Cerebellar cortex (tissue), 1 donor: Measurements from ENCODE around the gene KCNK7.
A peak's percentile ranks its signal among the peaks of the same experiment; 100 is the strongest.

Experiments
- DNase-seq: peaks from one replicate; pipeline ENCODE4 v3.0.0-alpha.2; 2015; ENCODE audit warnings: low spot score

Gene KCNK7

DNA sequence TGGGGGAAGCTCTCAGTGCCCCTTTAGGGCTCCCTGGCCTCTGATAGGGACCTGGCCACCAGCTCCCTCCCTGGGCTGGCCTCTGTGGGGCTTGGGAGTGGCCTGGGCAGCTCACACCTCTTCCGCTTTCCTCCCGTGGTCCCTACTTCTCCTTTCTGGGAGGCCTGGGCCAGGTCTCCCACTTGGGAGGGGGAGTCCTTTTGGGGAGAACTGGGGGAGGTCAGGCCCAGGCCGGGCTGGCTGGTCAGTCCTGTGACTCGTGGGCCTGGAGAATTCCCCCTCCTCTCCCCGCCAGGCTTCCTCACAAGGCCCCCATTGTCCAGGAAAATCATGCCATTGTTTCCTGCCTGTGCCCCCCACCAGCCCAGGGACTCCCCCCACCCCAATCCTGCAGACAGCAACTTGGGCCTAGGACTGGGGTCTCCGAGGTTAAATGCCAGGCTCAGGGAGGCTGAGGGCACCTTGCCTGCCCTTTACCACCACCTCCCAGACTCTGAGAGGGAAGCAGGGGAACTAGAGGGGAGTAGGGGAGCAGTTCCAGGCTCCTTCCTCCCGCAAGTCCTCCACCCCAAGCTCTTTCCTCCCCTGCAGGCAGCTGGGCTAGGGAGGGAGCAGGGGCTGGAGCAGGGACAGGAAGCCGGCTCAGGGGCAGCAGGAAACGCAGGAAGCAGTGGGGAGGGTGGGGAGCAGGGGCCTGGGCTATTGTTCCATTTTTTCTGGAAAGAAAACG, 15.6 kb upstream of the KCNK7 start:
- DNase-seq = no peak

DNA sequence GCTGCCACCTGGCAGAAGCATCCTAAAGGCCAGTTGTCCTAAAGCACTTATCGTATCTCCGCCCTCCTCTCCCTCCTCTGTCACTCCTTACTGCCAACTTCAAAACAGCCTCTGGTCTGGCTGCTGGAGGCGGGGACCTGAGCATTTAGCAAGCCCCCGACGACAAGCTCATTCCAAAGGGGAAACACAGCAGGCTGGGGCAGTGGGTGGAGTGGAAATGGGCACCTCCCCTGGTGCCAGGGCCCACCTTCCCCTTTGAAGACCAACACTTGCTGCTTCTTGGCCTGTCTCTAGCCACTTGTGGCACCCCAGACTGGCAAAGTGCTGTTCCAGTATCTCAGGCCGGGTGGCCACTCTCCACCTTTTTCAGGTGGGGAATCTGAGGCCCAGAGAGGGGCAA, 14.8 kb upstream of the KCNK7 start:
- no peak for DNase-seq

DNA sequence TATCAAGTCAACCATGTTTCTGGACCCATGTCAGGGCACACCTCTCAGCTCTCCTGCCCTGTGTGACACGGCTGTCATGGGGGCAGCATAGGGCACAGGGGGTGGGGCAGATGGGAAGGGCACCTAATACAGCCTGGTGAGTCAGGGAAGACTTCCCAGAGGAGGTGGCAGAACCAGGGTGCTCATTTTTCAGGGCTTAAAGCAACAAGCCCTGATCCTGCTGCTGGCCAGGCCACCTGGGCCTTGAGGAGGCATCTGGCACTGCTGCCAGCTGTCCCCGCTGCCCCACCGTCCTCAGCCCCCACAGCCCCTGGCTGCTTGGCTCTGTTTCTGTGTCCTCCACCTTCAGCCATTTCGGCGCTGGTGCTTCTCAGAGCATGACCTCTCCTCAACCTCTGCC, 14.1 kb upstream of the KCNK7 start:
- no peak for DNase-seq

DNA sequence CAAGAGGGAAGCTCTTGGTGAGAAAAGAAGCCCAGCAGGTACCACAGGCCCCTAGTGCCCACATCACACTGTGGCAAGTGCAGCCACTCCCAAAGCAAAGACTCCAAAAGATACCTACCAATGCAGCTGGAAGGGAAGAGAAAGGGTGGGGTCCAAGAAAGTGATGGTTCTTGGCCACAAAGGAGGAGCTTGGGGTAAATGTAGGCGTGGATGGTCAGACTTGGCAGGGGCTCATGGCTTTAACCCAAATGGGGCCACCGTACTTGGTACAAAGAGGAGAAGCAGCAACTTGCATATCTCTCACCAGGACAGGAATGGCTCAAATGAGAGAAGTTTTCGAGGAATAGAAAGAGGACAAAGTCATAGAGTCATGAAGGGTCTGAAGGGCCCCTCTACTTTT, 13.6 kb upstream of the KCNK7 start:
- DNase-seq = no peak

DNA sequence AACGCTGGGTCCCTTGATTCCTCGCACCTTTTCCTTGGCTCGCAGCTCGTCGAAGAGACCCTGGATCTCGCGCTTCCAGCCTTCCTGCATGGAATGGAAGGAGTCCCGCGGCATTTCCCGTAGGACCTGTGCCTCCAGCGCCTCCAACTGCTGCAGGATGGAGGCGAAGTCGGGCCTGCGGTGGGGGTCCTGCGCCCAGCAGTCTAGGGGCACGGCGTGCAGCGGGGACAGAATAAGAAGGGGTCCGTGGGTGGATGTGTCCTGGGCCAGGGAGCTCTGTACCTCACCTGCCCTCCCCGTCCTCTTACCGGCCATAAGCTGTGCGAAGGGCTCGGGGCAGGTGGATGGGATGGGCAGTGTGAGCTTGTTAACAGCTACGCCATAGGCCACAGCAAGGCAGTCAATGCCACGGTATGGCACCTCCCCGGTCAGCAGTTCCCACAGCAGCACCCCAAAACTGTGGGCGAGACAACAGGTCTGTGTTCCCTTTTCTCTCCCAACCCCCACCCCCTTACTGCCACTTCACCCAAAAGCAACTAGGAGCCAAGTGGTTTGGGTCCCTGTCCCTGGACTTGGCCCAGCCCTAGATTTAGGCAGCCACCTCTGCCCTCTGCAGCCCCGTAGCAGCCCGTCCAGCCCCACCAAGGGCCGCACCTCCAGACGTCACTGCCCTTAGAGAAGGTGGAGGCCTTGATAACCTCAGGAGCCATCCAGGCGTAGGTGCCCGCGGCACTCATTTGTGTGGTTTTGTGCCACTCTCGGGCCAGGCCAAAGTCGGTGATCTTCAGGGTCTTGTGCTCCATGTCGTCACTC, 12.2 kb upstream of the KCNK7 start:
- DNase-seq = no peak

DNA sequence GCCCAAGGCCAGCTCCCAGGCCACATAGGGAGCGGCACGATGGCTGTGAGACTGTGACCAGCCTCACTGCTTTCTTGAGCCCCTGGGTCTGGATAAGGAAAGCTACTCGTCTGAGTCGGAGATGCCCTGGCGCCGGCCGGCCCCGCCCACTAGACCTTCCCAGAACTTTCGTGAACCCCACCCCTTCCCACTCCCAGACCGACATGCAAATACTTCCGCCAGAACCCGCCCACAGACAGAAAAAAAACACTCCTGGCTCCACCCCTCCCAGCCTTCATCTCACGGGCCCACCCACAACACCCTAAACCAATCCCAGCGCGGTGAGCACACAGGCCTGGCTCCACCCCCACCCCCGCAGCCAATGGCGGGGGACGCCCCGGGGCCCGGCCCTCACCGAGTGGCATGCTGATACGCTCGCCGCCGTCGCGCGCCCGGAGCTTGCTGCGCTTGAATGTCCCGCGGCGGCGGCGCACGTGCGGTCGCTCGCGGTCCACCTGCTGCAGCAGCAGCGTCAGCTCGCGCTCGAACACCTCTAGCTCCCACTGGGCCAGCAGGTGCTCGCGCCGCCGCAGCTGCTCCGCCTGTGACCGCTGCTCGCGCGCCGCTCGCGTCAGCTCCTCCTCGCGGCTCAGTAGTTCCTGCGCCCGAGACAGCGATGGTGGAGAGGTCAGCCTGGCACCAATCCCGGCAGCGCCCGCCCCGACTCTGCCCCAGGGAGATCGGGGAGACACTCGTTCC, 11.4 kb upstream of the KCNK7 start:
- peak; percentile 95 for DNase-seq

DNA sequence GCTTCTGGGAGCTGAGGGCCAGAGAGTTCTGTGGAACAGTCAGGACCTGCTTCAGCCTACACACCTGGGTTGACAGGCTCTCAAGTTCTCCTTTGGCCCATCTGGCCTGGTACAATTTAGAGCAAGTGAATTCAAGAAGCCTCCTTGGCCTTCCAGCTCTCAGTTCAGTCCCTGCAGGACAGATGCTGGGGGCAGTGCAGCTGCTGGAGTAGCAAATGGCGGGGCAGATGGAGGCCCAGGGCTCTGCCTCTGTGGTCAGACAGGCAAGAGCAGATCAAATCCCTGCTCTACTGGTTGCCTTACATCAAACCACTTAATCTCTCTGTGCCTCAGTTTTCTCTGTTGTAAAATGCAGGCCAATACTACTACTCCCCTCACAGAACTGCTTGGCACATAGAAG, 8.7 kb upstream of the KCNK7 start:
- no peak for DNase-seq

DNA sequence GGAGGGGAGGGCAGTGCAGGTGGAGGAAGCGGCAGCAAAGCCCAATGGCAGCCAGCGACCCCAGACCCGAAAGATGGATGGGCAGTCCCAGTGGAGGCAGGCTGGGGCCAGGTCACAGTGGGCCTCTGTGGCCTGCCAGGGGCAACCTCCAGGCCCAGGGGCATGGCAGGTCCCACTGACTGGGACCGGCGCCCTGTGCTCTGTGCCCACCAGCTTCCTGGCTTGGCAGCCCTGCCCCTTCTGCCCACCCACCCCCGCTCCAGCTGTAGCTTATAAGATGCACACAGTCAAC, 4.3 kb upstream of the KCNK7 start:
- no peak for DNase-seq

DNA sequence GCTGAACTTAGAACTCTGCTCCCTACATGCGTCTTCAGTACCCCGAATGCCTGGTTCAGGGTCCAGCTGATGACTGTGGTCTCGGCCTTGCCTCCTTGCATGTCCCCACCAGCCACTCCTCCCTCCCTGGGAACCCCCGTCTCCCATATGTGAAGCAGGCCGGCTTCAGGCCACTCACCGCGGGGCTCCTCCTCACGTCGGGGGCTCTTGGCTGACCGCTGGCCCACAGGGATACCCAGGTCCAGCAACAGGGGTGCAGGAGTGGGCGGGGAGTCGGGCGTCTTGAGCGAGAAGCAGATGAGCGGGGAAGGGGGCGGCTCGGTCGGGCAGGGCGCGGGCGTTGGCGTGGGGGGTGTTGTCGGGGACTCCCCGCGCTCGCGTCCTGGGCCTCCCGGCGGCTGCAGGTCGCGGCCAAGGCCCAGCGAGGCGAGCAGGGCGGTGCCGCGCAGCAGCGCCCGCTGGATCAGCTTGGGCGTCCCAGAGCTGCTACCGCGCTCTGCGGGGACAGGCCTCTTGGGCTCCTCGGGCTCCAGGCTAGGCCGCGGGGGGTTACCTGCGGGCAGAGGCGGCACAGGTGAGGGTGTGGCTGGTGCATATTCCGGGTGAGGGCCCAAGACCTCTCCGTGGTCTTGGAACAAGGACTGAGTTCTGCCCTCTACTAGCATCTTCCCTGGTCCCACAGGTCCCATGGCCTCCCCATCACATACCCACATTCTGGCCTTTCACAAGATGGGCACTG, 3.8 kb upstream of the KCNK7 start:
- no peak for DNase-seq

DNA sequence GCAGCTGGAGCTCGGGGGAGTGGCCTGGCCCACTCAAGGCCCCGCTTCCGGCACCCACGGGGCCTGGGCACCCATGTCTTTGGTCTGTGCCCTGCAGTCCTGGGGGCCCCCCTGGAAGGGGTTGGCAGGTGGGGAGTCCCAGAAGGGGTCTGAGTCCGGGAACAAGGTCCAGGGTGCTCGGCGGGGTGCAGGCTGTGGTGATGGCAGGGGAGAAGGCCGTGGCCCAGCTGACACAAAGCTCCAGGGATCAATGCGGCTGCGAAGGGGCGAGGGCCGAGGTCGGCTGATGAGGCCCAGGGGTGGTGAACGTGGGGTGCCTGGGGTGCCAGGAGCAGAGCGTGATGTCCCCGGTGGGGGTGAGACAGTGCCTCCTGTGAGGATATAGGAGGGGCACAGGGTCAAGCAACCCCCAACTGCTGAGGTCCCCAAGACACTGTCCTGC, 2.7 kb upstream of the KCNK7 start:
- DNase-seq = no peak

DNA sequence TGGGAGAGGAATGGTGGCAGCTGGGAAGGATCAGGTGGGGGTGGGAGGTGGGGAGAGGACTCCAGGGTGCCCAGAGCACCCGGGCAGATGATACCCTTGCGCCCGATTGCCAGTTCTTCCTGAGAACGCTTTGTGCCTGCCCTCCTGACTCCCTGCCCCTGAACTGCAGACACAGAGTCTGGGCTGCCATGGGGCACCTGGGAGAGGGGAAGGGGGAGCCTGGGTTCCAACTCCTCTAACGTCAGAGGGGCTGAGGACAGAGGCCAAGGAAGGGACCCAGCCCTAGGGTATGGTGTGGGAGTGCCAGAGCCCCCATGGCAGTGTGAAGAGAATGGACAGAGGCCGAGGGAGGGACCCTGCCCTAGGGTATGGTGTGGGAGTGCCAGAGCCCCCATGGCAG, 920 bp upstream of the KCNK7 start:
- DNase-seq = no peak

DNA sequence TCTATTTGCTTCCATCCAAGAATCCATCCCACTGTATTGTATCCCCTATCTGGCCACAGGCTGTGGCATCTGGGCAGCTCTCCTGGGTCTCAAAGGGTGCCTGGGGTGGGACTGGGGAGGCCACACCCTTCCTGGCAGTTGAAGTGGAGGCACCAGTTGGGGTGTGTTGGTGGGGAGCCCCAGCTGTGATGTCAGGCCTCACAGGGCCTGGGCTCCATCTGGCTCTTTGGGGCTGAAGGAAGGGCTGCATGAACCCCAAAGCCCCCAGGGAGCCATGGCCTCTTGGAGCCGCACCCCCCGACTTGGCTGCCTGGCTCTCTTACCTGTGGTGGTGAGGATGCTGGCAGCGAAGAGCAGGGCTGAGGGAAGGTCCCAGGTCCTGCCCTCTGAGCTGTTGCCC, 469 bp downstream of the KCNK7 start:
- no peak for DNase-seq

DNA sequence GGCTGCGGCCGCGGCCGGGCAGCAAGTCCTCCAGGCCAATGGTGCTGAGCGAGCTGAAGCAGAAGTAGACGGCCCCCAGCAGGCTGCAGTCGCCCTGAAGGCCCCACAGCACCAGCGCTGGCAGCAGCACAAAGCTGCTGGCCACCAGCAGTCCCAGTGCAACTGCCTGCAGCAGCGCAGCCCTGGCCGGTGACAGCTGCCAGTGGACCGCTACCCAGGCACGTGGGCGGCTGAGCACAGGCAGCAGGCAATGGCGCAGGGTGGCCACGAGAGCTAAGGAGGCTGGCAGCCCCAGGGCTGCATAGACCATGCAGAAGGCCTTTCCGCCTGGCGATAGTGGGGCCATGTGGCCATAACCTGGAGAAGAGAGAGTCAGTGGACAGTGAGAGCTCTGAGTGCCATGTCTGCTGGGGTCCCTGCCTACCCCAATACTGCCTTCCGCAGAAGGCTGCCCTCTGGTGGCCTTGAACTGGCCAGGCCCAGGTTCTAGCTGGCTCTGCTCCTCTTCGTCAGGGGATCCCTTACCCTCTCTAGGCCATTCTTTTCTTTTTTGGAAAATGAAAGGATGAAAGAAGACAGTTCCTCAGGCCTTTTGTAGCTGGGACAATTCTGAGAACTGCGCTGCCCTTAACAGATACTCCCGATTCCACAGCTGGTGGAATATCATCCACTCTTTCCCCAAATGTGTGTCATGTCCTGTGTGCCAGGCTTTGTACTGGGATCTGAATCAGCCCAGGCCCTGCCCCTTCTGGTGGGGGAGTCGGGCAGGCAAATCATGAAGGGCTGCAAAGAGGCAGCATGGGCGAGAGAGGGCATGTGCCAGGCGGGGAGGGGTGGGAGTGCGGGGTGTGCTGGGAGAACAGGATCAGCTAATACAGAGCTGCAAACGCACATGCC, 1.8 kb downstream of the KCNK7 start:
- DNase-seq = peak; percentile 63

DNA sequence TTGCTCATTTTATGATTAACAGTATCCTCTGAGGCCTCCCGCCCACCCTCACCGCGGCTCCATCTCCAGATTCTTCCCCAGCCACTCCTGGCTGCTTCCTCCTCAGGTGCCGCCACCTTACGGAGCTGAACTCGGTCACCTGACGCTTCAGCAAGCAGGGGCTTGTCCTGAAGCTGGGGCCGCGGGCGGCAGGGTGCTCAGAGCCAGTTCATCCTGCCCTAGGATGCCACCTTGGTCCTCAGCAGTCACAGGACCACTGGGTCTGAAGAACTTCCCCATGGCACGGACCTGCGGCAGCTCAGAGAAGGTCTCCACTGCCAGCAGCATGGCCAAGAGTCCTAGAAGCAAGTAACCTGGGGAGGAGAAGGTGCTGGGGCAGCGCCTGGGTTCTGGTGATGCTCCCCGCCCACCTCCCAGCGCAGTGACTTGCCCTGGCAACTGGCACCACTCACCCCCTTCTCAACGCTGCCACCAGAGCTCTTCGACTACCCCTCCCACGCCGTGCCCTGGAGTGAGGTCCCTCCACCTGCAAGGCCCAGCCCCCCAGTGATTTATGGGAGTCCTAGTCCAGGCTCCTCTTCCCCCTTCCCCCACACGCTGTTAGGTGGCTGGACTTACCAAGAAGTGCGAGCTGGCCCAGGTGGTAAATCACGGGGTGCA, 2.6 kb downstream of the KCNK7 start:
- DNase-seq = no peak

DNA sequence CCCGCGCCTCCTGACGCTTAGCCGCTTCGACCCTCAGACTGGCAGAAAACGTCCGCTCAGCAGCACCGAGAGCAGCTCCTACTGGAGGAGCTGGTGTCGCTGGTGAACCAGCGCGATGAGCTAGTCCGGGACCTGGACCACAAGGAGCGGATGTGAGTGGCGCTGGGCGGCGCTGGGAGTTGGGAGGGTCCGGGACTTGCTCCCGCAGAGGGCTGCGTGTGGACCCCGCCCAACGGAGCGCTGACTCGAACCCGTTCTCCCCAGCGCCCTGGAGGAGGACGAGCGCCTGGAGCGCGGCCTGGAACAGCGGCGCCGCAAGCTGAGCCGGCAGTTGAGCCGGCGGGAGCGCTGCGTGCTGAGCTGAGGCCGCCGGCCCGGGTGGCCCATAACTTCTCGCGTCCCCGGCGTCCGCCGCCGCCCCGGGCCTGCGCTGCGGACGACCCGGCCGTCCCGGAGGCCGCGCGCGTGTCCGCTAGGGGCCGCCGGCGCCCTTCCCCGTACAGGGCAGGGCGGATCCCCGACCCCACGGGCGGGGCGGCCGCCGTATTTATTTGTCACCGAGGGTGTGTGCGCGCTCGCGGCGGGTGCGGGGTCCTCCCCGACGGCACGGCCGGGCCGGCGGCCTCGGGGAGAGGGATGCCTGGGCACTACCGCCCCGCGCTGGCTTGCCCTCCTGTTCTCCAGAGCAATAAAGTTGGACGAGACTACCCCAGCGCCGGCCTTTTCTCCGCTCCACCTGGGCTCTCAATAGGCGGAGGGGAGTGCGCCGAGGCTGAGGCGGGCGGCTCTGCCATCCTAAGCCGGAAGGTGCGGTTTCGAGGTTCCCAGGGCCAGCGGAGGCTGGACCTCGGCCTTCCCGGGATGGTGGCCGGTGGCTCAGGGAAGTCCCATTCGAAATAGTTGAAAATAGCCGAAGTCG, 3.4 kb downstream of the KCNK7 start:
- no peak for DNase-seq

DNA sequence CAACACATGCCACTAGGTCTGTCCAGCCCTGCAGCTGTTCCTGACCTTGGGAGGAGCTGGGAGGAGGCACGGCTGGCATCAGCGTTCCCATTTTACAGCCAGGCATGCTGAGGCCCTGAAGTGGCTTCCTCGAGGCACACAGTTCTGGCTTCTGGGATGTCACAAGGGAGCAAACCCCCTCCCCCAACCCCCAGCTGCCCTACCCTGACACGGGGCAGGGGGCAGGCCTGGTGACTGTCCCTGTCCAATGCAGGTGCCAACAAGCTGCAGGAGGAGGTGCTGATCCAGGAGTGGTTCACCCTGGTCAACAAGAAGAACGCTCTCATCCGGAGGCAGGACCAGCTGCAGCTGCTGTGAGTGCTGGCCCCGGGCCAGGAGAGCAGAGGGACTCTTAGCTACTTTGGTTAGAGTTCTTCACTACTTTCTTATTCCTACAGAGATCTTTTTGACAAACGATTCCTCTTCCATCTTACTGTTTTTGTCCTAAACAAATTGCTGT, 5.3 kb downstream of the KCNK7 start:
- DNase-seq = no peak

DNA sequence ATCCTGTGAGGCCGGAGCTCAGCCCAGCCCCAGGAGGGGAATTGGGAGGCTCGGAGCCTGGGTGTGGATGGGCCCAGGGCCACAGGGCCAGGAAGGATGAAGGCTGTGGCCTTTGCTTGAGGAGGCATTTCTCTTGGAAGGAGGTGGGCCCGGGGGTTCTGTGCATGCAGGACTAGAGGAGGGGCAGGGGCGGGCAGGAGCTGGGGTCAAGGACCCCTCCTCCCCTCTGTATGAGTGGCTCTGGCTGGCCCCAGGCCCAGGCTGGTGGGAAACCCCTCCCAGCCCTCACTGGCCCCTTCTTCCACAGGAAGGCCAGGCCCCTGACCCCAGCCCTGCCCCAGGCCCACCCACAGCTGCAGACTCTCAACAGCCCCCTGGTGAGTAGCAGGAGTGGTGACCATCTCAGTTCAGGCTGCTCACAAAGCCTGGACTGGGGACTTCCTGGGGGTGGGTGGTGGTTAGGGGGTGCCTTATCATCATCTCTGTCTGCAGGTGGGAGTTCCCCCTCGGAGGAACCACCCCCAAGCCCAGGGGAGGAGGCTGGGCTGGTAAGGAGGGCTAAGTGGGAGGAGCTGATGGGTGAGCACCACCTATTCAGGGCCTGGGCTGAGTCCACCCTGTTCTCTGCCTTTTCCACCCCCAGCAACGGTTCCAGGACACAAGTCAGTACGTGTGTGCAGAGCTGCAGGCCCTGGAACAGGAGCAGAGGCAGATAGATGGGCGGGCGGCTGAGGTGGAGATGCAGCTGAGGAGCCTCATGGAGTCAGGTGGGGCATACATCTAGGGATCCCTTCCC, 6.0 kb downstream of the KCNK7 start:
- DNase-seq = no peak

DNA sequence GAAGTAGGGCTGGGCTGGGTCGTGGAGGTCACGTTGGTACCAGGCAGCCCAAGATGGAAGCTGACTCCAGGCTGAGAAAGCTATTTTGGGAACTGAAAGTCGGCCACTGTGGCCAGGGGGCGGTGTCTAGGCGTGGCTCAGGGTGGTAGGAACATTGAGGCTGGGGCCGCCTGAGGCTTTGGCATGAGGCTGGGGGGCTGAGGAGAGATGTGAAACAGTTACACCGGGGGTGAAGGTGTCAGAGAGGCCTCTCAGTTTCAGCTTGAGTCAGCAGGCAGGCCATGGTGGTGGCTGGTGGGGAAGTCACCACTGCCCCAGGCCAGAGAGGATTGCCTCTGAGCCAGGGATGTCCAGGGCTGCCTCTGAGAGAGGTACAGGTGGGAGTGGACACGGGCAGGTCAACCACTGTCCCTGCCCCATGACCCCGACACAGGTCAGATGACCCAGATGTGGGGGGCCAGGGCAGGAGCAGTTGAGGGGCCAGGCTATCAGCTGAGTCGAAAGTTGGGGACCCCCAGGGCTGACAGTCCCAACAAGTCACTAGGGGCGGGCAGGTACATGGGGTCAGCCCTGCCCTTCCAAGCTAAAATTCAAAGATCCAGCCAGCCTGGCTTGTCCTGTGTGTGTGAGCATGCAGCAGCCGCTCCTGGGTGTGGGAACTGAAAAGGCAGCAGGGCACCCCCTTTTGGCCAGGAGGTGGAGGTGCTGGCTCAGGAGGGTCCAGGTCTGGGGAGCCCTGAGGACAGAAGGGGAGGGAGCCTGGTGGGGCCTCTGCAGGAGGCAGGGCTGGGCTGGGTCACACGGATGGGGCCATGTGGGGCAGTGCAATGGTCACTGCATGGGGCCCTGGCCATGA, 7.2 kb downstream of the KCNK7 start:
- peak; percentile 72 for DNase-seq
